ENCODE results near the gene ATAD5. TPM values are rescaled to one million over a fixed set of nuclear protein-coding genes. Genes with fewer than 3 reads are reported as not detected.

ATAD5 gene
- total RNA-seq, 1 donor: 10.4 TPM

- TF ChIP-seq, protein P1, sequence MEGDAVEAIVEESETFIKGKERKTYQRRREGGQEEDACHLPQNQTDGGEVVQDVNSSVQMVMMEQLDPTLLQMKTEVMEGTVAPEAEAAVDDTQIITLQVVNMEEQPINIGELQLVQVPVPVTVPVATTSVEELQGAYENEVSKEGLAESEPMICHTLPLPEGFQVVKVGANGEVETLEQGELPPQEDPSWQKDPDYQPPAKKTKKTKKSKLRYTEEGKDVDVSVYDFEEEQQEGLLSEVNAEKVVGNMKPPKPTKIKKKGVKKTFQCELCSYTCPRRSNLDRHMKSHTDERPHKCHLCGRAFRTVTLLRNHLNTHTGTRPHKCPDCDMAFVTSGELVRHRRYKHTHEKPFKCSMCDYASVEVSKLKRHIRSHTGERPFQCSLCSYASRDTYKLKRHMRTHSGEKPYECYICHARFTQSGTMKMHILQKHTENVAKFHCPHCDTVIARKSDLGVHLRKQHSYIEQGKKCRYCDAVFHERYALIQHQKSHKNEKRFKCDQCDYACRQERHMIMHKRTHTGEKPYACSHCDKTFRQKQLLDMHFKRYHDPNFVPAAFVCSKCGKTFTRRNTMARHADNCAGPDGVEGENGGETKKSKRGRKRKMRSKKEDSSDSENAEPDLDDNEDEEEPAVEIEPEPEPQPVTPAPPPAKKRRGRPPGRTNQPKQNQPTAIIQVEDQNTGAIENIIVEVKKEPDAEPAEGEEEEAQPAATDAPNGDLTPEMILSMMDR (IDR thresholded peaks at IDR 0.05; ENCODE audit: insufficient read depth, low read length): no peak
- H3K4me3 ChIP-seq (ENCODE audit: low read depth, low read length): peak within 1 kb of the TSS; percentile 42
- no peak for DNase-seq (ENCODE audit: low read depth)
These were observed 89.9 kb downstream of the ATAD5 start, which contains the start of gene ADAP2 for GRCh38 chr17:30921544-30922196. Gene ADAP2, plus strand, starts transcription at chr17:30921945. Its CDS starts 70 bp downstream, at chr17:30922015.

- TF ChIP-seq, protein P1 (IDR thresholded peaks at IDR 0.05; ENCODE audit: insufficient read depth, low read length): no peak
- DNase-seq (ENCODE audit: low read depth): no peak
- peak overlapping the region; percentile 42 for H3K4me3 ChIP-seq (ENCODE audit: low read depth, low read length)
These were observed 90.7 kb downstream of the ATAD5 start for GRCh38 chr17:30922235-30923030.

DNA sequence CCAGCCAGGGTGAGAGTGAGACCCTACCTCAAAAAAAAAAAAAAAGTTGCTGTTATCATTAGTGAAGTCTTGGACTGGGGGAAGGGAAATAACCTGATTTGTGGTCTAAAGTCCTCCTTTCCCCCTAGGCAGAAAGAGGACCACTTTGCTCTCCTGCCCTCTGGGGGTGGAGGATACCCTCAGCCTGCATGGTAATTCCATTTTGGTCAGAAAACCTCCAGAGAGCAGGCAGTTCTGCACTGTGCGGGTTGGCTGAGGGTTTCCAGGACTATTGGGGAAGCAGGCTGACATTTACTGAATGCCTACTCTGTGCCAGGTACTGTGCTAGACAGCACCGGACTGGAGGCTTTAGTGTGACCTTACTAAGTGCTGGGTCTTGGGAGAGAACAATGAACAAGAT is 92.6 kb downstream of the ATAD5 start:
- TF ChIP-seq, protein P1 (IDR thresholded peaks at IDR 0.05; ENCODE audit: insufficient read depth, low read length): no peak

DNA sequence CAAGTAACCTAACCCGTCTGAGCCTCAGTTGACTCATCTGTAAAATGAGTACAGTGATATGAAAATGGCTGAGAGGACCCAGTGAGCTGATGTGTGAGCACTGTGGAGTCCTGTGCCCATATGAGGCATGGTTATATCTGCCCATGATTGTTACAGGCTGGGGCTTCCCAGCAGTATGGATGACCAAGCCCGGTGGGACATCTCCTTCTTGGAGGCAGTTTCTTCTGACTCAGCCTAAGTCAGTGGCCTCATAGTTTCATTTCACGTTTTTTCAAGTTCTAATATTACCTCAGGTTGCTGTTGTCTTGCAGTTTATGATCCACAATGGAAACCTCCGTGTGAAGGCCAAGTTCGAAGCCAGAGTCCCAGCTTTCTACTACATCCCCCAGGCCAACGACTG is 94.8 kb downstream of the ATAD5 start:
- H3K4me3 ChIP-seq (ENCODE audit: low read depth, low read length): no peak overlapping the region
- TF ChIP-seq, protein P1 (IDR thresholded peaks at IDR 0.05; ENCODE audit: insufficient read depth, low read length): no peak
- DNase-seq (ENCODE audit: low read depth): no peak

More for the DNA sequence above, 92.6 kb downstream of the ATAD5 start:
- no peak overlapping the region for H3K4me3 ChIP-seq (ENCODE audit: low read depth, low read length)
- DNase-seq (ENCODE audit: low read depth): no peak

GRCh38 chr17:30927756-30928155 is 96.0 kb downstream of the ATAD5 start:
- no peak overlapping the region for H3K4me3 ChIP-seq (ENCODE audit: low read depth, low read length)
- no peak for DNase-seq (ENCODE audit: low read depth)
- TF ChIP-seq, protein P1 (IDR thresholded peaks at IDR 0.05; ENCODE audit: insufficient read depth, low read length): no peak

GRCh38 chr17:30928584-30928983 is 96.8 kb downstream of the ATAD5 start:
- TF ChIP-seq, protein P1 (IDR thresholded peaks at IDR 0.05; ENCODE audit: insufficient read depth, low read length): no peak
- no peak for DNase-seq (ENCODE audit: low read depth)
- H3K4me3 ChIP-seq (ENCODE audit: low read depth, low read length): no peak overlapping the region

Data from fibroblast of the aortic adventitia (primary cell).